ENCODE results near the gene SLC37A3. TPM values are rescaled to one million over a fixed set of nuclear protein-coding genes. Genes with fewer than 3 reads are reported as not detected.

Gene SLC37A3
- total and polyA plus RNA-seq, 2 donors (not counting 1 experiment from before 2014, with no cell fraction given): 9.1 to 20.1 TPM

DNA sequence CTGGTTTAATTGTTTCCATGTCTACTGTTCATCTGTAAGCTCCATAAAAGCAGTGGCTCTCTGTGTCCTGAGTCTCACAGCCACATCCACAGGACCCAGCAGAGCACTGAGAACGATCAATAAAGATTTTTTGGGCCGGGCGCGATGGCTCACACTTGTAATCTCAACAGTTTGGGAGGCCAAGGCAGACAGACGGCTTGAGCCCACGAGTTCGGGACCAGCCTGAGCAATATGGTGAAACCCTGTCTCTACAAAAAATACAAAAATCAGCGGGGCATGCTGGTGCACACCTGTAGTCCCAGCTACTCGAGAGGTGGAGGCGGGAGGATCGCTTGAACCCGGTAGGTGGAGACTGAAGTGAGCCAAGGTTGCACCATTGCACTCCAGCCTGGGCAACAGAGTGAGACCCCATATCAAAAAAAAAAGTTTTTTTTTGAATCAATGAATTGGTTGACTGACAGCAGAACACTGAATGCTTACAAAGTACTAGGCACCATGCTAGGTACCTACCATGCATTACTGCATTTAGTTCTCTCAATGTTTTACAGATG lies 4.5 kb downstream of the SLC37A3 start:
- no peak overlapping the region for H3K27ac ChIP-seq (ENCODE audit: low read length in 2 of 2)
- no peak overlapping the region for H3K9ac ChIP-seq (ENCODE audit: low read length)
- TF ChIP-seq EZH2 (IDR thresholded peaks at IDR 0.05; ENCODE audit: borderline replicate concordance, insufficient read depth, low read depth, low read length, poor library complexity, severe bottlenecking): no peak
- TF ChIP-seq CTCF (IDR thresholded peaks at IDR 0.05): no peak
- intact Hi-C loops (cut with micrococcal nuclease): loop anchor here (5.0 to 10.0 kb wide), 5 partner anchors 159 to 1159 kb away; partner anchors contain the start of genes ADCK2, BRAF, PARP12 and UBN2
- Mint-ChIP-seq H3K27me3 (no peaks in the 10 kb centered on the region), H3K4me1 (peaks cover 20% of the 10 kb centered on the region), H3K4me3 (no peak overlapping the region), H3K27ac (no peak overlapping the region), H3K9me3 (ENCODE audit: insufficient read depth) (no peaks in the 10 kb centered on the region)
- no peak overlapping the region for H2AFZ ChIP-seq (ENCODE audit: insufficient read depth, low read depth, low read length, poor library complexity, severe bottlenecking)
- peaks cover 60% of the 10 kb centered on the region for H4K20me1 ChIP-seq (ENCODE audit: control insufficient read depth, insufficient read depth, low read length, poor library complexity, severe bottlenecking)
- H3K9me3 ChIP-seq (ENCODE audit: control extremely low read depth in 1 of 3, control insufficient read depth in 2 of 3, insufficient read depth in 1 of 3, low read length in 2 of 3): no peaks in the 10 kb centered on the region
- peaks cover 46% of the 10 kb centered on the region for H3K79me2 ChIP-seq (ENCODE audit: control insufficient read depth, insufficient read depth, low read length)
- no peak overlapping the region for H3K4me2 ChIP-seq (replicated peaks; ENCODE audit: low read depth, low read length, poor library complexity, severe bottlenecking)
- ChIA-PET POLR2A (no interaction called here), CTCF (no interaction called here)
- ATAC-seq (ENCODE audit: low read depth) (no peak), DNase-seq (no peak)
- H3K27me3 ChIP-seq (replicated peaks in 1 of 4; ENCODE audit: control extremely low read depth in 1 of 4, control insufficient read depth in 3 of 4, insufficient read depth in 4 of 4, low read length in 3 of 4): no peaks in the 10 kb centered on the region
- H3K36me3 ChIP-seq (replicated peaks in 1 of 2; ENCODE audit: control extremely low read depth in 1 of 2, control insufficient read depth in 1 of 2, extremely low read depth in 1 of 2, insufficient read depth in 2 of 2, low read length in 1 of 2): no peaks in the 10 kb centered on the region
- no peak overlapping the region for H3K4me3 ChIP-seq (ENCODE audit: control extremely low read depth in 1 of 5, extremely low read depth in 1 of 5, insufficient read depth in 1 of 5, low read depth in 2 of 5, low read length in 4 of 5)
- WGBS (ENCODE audit: insufficient coverage): 97% methylated on average over 9 of the region's 12 CpGs
- peaks cover 39 to 41% of the 10 kb centered on the region in 2 donors for H3K4me1 ChIP-seq (ENCODE audit: control insufficient read depth in 2 of 2, insufficient read depth in 2 of 2, low read length in 2 of 2)

DNA sequence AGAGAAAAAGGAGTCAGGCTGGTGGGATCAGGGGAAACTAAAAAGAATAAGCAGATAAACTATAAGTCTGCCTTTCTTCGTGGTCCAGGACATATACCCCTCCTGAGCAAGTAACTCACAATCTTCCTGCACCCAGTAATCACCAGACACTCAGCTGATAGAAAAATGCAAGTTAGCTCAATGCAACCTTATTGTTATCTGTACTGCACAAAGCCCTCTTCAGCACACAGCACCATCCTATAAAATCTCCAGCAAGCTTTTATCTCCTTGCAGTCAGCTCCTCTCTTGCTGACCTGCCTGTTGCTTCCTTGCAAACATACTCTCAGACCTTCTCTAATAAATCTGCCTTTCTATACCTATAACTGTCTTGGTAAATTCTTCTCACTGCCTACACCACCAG lies 6.7 kb downstream of the SLC37A3 start:
- Histone ChIP-seq H3K27me3 (replicated peaks in 1 of 4; ENCODE audit: control extremely low read depth in 1 of 4, control insufficient read depth in 3 of 4, insufficient read depth in 4 of 4, low read length in 3 of 4) (peaks cover 0 to 4% (median 0%) of the 10 kb centered on the region in 4 experiments), H3K36me3 (replicated peaks in 1 of 2; ENCODE audit: control extremely low read depth in 1 of 2, control insufficient read depth in 1 of 2, extremely low read depth in 1 of 2, insufficient read depth in 2 of 2, low read length in 1 of 2) (no peaks in the 10 kb centered on the region), H3K9ac (ENCODE audit: low read length) (no peak overlapping the region), H3K27ac (ENCODE audit: low read length in 2 of 2) (no peak overlapping the region), H3K79me2 (ENCODE audit: control insufficient read depth, insufficient read depth, low read length) (peaks cover 42% of the 10 kb centered on the region), H3K9me3 (ENCODE audit: control extremely low read depth in 1 of 3, control insufficient read depth in 2 of 3, insufficient read depth in 1 of 3, low read length in 2 of 3) (no peaks in the 10 kb centered on the region), H4K20me1 (ENCODE audit: control insufficient read depth, insufficient read depth, low read length, poor library complexity, severe bottlenecking) (peaks cover 69% of the 10 kb centered on the region), H3K4me1 (ENCODE audit: control insufficient read depth in 2 of 2, insufficient read depth in 2 of 2, low read length in 2 of 2) (peaks cover 30 to 33% of the 10 kb centered on the region in 2 donors), H3K4me3 (ENCODE audit: control extremely low read depth in 1 of 5, extremely low read depth in 1 of 5, insufficient read depth in 1 of 5, low read depth in 2 of 5, low read length in 4 of 5) (no peak overlapping the region), H2AFZ (ENCODE audit: insufficient read depth, low read depth, low read length, poor library complexity, severe bottlenecking) (no peak overlapping the region), H3K4me2 (replicated peaks; ENCODE audit: low read depth, low read length, poor library complexity, severe bottlenecking) (no peak overlapping the region)
- no peak for TF ChIP-seq CTCF (IDR thresholded peaks at IDR 0.05)
- TF ChIP-seq EZH2 (IDR thresholded peaks at IDR 0.05; ENCODE audit: borderline replicate concordance, insufficient read depth, low read depth, low read length, poor library complexity, severe bottlenecking): no peak
- Mint-ChIP-seq H3K27ac (no peak overlapping the region), H3K27me3 (no peaks in the 10 kb centered on the region), H3K9me3 (ENCODE audit: insufficient read depth) (no peaks in the 10 kb centered on the region), H3K4me1 (peaks cover 13% of the 10 kb centered on the region), H3K4me3 (no peak overlapping the region)
- POLR2A ChIA-PET: no interaction called here
- ATAC-seq (ENCODE audit: low read depth) (no peak), DNase-seq (no peak)
- CTCF ChIA-PET: no interaction called here
- intact Hi-C loops (cut with micrococcal nuclease): loop anchor here (5.0 to 10.0 kb wide), 5 partner anchors 157 to 1157 kb away; partner anchors contain the start of genes ADCK2, BRAF, PARP12 and UBN2
- 54% methylated on average over 1 of the region's 1 CpG for WGBS (ENCODE audit: insufficient coverage)

All from B cell (primary cell).